Measurements from ENCODE around the gene TMEM255B.

Gene TMEM255B

DNA sequence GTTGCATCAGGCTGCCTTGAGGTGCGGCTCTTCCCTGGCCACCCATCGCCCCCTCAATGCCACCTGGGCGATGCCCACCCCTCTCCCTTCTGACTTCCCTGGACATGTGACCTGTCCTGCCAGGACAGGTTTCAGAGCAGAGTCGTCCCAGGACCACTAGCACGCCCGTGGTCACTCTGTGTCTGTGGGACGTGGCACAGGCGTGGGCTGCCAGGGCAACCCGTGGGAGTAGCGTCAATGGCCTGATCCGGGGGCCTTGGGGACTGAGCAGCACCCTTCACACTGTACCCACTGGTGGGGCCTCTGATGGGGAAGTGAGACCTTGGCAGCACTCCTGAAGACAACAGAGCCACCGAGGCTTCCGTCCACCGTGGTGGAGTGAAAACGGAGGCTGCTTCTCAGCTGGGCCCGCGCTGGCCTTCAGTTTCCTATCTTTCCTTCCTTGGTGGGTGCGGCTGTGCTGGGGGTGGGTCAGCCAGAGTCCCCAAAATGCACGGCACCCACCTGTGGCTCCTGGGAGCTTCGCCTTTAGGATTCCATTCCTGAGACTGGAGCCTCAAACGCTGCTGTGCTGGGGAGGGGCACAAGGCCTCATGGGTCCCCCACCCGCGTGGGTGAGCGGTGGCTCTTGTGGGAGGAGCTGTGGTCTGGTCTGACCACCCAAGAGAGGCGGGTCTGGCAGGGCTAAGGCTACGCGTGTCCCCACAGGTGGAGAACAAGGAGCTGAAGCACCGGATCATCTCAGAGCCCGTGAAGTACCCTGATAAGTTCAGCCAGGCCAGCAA is 26.7 kb upstream of the TMEM255B start:
- ChIA-PET CTCF (no interaction called here), POLR2A (no interaction called here)
- no peak for DNase-seq (ENCODE audit: extremely low spot score)
- TF ChIP-seq, protein P1, sequence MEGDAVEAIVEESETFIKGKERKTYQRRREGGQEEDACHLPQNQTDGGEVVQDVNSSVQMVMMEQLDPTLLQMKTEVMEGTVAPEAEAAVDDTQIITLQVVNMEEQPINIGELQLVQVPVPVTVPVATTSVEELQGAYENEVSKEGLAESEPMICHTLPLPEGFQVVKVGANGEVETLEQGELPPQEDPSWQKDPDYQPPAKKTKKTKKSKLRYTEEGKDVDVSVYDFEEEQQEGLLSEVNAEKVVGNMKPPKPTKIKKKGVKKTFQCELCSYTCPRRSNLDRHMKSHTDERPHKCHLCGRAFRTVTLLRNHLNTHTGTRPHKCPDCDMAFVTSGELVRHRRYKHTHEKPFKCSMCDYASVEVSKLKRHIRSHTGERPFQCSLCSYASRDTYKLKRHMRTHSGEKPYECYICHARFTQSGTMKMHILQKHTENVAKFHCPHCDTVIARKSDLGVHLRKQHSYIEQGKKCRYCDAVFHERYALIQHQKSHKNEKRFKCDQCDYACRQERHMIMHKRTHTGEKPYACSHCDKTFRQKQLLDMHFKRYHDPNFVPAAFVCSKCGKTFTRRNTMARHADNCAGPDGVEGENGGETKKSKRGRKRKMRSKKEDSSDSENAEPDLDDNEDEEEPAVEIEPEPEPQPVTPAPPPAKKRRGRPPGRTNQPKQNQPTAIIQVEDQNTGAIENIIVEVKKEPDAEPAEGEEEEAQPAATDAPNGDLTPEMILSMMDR (IDR thresholded peaks at IDR 0.05; ENCODE audit: control extremely low read depth, extremely low read depth, low read depth, missing control alignments), result no peak

- POLR2A ChIA-PET, result no interaction called here
- CTCF ChIA-PET, result no interaction called here
- no peak for DNase-seq (ENCODE audit: extremely low spot score)
- TF ChIP-seq, protein P1 (IDR thresholded peaks at IDR 0.05; ENCODE audit: control extremely low read depth, extremely low read depth, low read depth, missing control alignments), result no peak
Measured at GRCh38 chr13:113732961-113733950, 25.8 kb upstream of the TMEM255B start.

DNA sequence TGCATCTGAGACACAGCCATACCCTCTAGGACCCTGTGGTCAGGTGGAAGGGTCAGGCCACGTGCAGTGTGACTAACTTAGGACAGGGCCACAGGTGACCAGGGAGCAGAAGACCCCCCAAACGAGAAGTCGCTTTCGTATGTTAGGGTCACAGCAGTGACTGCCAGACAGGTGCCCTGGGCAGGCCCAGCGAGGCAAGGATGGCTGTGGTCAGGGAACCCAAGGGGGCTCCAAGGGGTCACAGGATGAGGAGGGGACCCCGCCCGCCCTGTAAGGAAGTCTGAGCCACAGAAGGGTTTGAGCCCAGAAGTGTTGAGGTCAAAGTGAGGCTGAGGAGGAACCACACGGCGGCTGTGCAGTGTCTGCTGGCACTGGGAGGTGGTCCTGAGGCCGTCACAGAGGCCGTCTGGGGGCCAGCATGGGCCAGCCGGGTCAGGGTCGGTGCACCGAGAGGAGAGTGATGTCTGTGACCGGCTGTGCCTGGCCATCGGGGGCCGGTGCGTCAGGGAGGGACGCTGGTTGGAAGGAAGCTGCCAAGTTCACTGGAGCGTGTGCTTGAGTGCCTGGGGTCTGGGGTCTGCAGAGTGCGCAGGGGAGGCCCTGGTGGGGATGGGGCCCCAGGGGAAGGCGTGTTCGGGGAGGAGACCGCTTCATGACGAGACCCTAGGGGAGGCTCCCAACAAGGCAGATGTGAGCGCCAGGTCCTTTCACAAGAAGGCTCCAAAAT is 24.8 kb upstream of the TMEM255B start:
- TF ChIP-seq, protein P1 (IDR thresholded peaks at IDR 0.05; ENCODE audit: control extremely low read depth, extremely low read depth, low read depth, missing control alignments), result no peak
- DNase-seq (ENCODE audit: extremely low spot score), result no peak
- POLR2A ChIA-PET, result no interaction called here
- CTCF ChIA-PET, result no interaction called here

DNA sequence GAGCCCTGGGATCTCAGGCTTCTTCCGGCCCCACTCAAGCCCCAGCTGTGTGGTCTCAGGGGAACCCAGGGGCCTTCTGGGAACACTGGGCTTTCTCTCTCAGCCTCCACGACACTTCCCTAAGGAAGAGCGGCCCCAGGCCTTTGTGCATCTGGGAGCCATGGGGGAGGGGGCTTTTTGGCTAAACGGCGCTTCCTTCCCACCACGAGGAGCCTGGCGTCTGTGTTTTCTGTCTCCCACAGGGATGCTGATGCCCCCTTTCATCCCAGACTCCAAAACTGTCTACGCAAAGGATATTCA is 24.2 kb upstream of the TMEM255B start:
- TF ChIP-seq, protein P1 (IDR thresholded peaks at IDR 0.05; ENCODE audit: control extremely low read depth, extremely low read depth, low read depth, missing control alignments), result no peak
- no peak for DNase-seq (ENCODE audit: extremely low spot score)
- POLR2A ChIA-PET, result no interaction called here
- CTCF ChIA-PET, result no interaction called here

DNA sequence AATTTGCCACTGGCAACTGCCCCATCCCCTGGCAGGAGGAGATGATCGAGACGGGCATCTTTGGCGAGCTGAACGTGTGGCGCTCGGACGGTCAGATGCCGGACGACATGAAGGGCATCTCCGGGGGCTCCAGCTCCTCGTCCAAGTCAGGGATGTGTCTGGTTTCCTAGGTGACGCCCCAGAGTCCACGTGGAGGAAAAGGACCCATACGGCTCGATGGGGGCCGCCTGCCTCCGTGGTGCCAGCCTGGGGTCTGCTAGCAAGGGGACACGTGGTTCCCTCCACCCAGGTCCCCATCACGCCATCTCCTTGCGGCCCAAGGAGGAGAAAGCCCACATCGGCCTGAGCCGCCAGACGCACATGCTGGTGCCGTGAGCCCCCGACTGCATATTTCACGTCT is 23.8 kb upstream of the TMEM255B start:
- DNase-seq (ENCODE audit: extremely low spot score), result no peak
- CTCF ChIA-PET, result no interaction called here
- POLR2A ChIA-PET, result no interaction called here
- TF ChIP-seq, protein P1 (IDR thresholded peaks at IDR 0.05; ENCODE audit: control extremely low read depth, extremely low read depth, low read depth, missing control alignments), result no peak

GRCh38 chr13:113735750-113736149 is 23.3 kb upstream of the TMEM255B start:
- DNase-seq (ENCODE audit: extremely low spot score), result no peak
- ChIA-PET POLR2A (no interaction called here), CTCF (no interaction called here)
- TF ChIP-seq, protein P1 (IDR thresholded peaks at IDR 0.05; ENCODE audit: control extremely low read depth, extremely low read depth, low read depth, missing control alignments), result no peak
